MG63 (cell line): ENCODE results near the gene KIF16B. TPM values are rescaled to one million over a fixed set of nuclear protein-coding genes. Genes with fewer than 3 reads are reported as not detected.

Experiments
- DNase-seq: peaks from one replicate; pipeline ENCODE4 v3.0.0-alpha.2; 2020
- H3K27me3 ChIP-seq: fragments of 250-450 bp; sonication (Bioruptor Pico); 2 replicates; pipeline ENCODE4 v1.5.1; 2020; ENCODE audit warnings: mild to moderate bottlenecking, moderate library complexity
- H3K36me3 ChIP-seq: fragments of 250-450 bp; sonication (Bioruptor Pico); 2 replicates; pipeline ENCODE4 v1.5.1; 2020; ENCODE audit warnings: mild to moderate bottlenecking, moderate library complexity
- H3K4me3 ChIP-seq: fragments of 250-450 bp; sonication (Bioruptor Pico); 2 replicates; pipeline ENCODE4 v1.5.1; 2020; ENCODE audit warnings: mild to moderate bottlenecking, moderate library complexity
- H3K9me3 ChIP-seq: fragments of 250-450 bp; sonication (Bioruptor Pico); 2 replicates; pipeline ENCODE4 v1.5.1; 2020; ENCODE audit warnings: mild to moderate bottlenecking, moderate library complexity
- total RNA-seq: library from RNA; depleted of rRNA; stranded (reverse); fragments of >200 nt; shearing (Covaris generic); gene quantifications from 2 replicates; pipeline ENCODE4 v1.2.3, GENCODE V29; 2014; ENCODE audit warnings: low replicate concordance

KIF16B gene
- total RNA-seq, 1 experiment from 2014 or later: 2.9 TPM

DNA sequence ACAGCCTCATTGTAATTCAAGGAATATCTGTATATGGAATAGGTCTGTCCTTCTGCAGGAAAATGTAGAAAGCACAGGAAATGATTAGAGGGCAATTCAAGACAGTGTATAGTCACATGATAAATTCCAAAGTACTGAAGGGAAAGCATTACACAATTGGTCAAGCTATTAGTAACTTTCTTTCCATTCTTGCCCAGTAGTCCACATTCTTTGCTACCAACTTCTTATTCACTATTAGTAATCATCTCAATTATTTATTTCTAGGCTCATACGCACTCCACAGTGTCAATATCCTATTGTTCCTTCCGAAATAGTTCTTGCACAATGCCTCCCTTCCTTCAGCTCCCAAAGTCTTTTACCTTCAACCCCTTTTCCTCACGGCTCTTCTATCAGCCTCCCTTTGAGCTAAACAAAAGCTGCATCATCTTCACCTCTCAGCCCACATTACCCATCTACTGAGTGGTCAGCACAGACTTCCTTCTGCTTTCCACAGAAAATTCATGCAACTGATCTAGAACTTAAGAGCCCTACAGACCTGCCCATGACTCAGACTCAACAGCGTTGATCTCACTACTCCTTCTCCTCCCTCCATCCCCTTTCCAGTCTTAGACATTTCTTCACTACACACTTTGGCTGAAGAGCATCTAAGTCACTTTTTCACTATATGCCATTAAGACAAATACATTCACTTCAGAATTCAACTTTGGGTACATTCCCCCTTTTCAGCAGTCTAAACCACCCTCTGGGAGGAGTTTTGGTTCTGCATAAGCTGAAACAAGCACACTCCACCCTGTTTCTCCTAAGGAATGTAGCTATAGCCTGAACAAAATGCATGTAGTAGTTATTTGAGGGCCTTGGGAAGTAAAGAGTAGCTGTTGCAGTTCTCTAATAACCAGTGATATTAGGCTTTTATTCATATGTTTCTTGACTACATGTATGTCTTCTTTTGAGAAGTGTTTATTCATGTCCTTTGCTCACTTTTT is 157.9 kb downstream of the KIF16B start:
- no peak for DNase-seq
- Histone ChIP-seq H3K9me3 (no peaks in the 10 kb centered on the region), H3K36me3 (no peaks in the 10 kb centered on the region), H3K4me3 (no peak overlapping the region), H3K27me3 (no peaks in the 10 kb centered on the region)

DNA sequence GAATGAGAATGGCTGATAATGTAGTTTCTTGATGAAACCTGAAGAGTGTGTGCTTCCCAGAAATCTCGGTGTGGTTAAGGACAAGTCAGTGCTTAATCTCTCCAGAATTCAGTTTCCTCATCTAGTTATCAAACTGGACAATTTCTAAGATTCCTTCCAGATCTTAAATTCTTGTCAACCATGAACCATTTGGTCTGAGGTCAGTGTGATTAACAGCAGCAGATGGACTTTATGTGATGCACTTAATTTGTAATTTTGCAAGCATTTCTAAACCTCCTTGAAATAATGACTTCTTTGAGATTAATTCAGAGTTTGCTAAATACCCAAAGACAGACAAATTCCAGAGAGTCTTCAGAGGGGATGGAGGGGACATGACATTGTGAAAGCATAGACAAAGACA is 160.3 kb downstream of the KIF16B start:
- H3K27me3 ChIP-seq: no peaks in the 10 kb centered on the region
- H3K4me3 ChIP-seq: no peak overlapping the region
- H3K9me3 ChIP-seq: no peaks in the 10 kb centered on the region
- no peak for DNase-seq
- no peaks in the 10 kb centered on the region for H3K36me3 ChIP-seq

DNA sequence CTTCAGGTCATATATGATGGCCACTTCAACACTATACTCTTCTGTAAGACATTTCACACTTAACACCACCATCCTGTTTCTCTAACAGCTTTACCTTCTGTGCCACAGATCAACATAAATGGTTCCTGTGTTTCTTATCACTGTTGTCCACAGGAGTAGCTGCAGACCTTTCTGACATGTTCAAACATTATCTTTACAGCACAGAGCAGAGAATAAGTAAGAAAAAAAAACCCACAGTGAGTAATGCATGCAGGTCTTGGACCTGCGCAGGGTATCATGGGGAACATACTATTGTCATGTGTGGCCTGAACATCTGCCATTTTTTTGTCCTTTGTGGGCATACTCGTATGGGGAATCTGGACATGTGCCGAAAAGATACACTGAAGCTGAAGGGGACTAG is 161.9 kb downstream of the KIF16B start:
- no peak overlapping the region for H3K4me3 ChIP-seq
- H3K9me3 ChIP-seq: no peaks in the 10 kb centered on the region
- no peak for DNase-seq
- H3K27me3 ChIP-seq: no peaks in the 10 kb centered on the region
- no peaks in the 10 kb centered on the region for H3K36me3 ChIP-seq

DNA sequence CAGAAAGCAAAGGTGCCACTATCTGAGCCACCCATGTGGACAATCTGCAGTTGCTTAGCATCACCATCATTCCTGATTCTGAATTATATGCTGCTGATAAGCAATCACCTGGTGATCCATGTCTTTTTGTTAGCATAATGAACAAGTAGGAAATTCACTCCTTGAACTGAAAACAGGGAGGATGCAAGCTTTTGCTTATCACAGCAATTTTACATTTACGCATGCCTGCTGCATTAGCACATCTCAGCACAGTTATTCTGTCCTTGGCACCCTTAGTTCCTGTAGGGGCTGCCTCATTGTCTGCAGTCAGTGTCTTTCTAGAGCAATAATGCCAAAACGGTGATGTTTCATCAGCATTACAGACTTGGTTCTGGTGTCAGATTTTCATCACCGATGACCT is 162.6 kb downstream of the KIF16B start:
- Histone ChIP-seq H3K4me3 (no peak overlapping the region), H3K36me3 (no peaks in the 10 kb centered on the region), H3K9me3 (no peaks in the 10 kb centered on the region), H3K27me3 (no peaks in the 10 kb centered on the region)
- DNase-seq: no peak

DNA sequence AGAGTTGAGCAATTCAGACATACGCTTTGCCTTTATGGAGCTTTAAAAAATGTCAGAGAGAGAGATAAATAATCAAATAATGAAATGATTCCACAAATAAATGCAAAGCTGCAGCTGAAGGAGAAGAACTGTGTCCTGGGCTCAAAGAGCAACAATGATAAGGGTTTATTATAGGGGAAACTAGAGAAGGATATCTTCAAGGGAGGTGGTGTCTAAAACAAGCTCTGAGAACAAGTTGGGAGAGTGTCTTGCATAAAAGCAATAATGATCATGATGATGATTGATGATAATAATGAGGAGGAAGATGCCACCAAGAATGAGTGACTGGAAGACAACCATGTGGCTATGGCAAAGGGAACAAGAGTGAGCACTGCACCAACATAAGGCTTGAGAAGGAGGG is 164.3 kb downstream of the KIF16B start:
- no peak overlapping the region for H3K4me3 ChIP-seq
- no peaks in the 10 kb centered on the region for H3K9me3 ChIP-seq
- no peak for DNase-seq
- H3K36me3 ChIP-seq: no peaks in the 10 kb centered on the region
- H3K27me3 ChIP-seq: no peaks in the 10 kb centered on the region

DNA sequence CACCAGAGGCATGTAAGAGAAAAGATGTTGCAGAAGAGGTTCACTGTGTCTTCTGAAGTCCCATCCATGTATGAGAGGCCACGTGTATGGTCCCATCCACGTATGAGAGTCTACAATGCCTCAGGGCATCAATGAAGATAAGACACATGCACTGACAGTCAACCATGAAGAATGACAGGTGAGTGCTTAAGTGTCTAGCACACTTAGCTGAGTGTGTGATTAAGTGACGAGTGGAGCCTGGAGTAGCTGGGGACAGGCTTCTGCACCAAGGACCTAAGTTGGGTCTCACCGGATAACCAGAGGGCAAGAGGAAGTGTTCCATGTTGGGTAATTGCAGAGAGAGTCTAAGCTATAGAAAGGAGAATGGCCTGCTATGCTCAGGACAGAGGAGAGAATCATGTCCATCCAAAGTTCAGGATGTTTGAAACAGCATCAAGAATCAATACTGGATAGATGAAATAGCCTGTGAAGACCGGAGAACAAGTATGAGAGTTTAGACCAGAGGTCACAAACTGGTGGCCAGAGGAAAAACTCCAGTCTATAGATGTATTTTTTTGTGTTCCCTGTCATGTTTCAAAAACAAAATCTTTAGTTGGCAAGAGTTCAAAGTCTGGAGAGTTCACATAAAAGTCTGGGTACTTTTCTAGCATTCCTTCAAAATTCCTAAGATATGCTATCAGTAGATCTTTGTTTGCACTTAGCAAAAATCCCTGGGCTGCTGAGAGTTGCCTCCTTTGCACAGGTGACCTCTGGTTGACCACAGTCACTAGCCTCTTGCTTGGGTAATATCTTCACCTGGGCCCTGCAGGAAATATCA is 165.8 kb downstream of the KIF16B start:
- Histone ChIP-seq H3K4me3 (no peak overlapping the region), H3K27me3 (no peaks in the 10 kb centered on the region), H3K9me3 (no peaks in the 10 kb centered on the region), H3K36me3 (no peaks in the 10 kb centered on the region)
- no peak for DNase-seq

DNA sequence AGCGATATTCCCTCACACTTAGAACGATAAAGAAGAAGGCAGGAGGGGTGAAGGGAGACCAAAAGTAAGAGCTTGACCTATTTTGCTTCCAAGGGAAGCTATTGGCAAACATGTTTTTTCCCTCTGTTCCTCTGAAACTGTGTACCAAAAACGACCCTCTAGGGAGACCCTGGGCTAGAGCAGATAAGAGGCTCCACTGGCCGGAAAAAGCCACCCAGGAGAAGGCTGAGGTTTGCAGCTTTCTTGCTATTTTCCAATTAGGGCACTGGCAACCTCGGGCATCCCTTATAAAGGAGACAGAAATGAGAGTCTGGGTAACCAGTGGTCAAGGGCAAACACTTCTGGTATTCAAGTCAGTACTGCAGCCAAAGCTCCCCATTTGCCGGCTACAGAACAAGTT is 168.0 kb downstream of the KIF16B start:
- Histone ChIP-seq H3K27me3 (no peaks in the 10 kb centered on the region), H3K9me3 (no peaks in the 10 kb centered on the region), H3K4me3 (no peak overlapping the region)

DNA sequence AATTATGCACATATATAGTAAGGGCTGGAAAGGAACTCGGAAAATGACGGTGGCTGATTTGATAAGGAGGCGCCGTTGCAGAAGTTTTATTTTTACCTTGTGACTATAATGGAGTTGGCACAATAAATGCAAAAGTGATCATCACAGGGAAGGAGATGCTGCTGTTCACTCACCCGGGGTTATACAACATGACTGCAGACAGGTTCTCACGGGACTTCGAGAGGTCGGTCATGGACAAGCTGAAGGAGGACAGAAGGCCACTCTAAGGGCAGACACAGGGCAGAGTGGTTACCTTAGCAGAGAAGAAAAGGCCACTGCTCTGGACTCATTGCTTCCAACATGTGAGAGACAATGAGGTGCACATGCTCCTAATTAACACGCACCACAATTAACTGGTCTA is 168.6 kb downstream of the KIF16B start:
- Histone ChIP-seq H3K4me3 (no peak overlapping the region), H3K27me3 (no peaks in the 10 kb centered on the region), H3K9me3 (no peaks in the 10 kb centered on the region), H3K36me3 (no peaks in the 10 kb centered on the region)
- DNase-seq: no peak

More for the DNA sequence above, 168.0 kb downstream of the KIF16B start:
- H3K36me3 ChIP-seq: no peaks in the 10 kb centered on the region
- DNase-seq: no peak

DNA sequence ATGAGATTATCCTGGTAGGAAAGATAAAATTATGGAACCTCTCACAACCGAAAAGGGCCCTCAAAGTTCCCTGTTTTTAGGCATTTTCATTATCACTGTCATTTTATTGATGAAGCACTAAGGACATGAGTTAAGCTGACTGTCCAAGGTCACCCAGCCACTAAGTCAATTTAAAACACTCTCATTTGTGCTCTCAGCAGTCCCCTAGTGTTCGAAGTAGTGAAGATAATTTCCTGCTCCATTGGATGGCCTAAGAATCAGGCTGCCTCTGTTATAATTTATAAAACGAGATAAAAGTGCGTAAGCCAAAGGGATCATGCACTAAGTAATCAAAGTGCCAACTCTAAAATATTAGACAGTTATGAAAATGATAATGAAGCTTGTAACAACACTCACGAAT is 169.1 kb downstream of the KIF16B start:
- H3K9me3 ChIP-seq: no peaks in the 10 kb centered on the region
- no peaks in the 10 kb centered on the region for H3K27me3 ChIP-seq
- no peaks in the 10 kb centered on the region for H3K36me3 ChIP-seq
- no peak overlapping the region for H3K4me3 ChIP-seq
- no peak for DNase-seq

DNA sequence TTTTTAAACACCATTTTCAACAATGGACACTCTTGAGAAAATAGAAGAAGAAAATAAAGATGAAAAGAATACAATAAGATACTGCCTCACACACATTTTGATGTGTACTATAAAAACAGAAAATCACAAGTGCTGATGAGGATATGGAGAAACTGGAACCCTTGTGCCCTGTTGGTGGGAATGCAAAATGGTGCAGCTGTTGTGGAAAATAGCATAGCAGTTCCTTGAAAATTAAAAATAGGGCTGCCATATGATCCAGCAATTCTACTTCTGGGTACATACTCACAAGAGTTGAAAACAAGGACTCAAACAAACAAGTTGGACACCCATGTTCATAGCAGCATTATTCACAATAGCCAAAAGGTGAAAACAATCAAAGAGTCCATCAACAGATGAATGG is 173.0 kb downstream of the KIF16B start:
- Histone ChIP-seq H3K9me3 (no peaks in the 10 kb centered on the region), H3K4me3 (no peak overlapping the region), H3K36me3 (no peaks in the 10 kb centered on the region), H3K27me3 (no peaks in the 10 kb centered on the region)
- DNase-seq: no peak

DNA sequence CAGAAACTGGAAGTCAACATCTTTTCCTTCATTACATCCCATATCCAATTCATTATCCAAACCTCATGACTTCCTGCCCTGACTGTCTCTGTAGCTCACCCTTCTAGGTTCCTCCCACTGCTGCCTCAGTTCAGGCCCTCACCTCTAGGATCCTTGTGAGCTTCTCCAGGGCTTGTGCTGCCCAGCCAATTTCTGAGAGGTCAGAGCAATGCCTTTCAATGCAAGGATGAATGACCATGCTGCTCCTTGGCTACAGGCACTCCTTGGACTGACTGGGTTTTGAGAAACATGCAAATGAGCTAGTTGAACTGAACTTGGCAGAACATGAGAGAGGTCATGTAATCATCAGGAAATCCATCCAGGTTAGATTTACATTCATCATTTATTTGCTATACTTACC is 173.4 kb downstream of the KIF16B start:
- Histone ChIP-seq H3K4me3 (no peak overlapping the region), H3K9me3 (no peaks in the 10 kb centered on the region), H3K27me3 (no peaks in the 10 kb centered on the region), H3K36me3 (no peaks in the 10 kb centered on the region)
- no peak for DNase-seq

DNA sequence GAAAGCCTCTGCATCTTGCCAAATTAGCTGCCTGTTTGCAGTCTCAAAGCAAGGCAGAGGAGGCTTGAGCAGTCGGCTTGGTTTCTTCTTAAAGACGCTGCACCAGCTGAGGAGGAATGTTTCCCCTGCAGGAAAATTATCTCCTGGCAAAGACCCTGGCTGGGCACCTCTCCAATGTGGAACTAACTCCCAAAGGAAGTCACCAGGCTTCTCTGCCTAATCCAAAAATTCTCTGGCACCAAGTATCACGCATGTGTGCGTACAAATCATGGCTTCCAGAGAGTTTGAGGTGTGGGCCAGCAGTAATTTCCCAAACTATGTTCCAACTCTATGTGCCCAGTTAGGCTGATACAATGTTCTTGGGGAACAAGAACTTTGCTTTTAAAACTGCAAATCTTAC is 176.2 kb downstream of the KIF16B start:
- Histone ChIP-seq H3K27me3 (no peaks in the 10 kb centered on the region), H3K36me3 (no peaks in the 10 kb centered on the region)
- peak; percentile 66 for DNase-seq

DNA sequence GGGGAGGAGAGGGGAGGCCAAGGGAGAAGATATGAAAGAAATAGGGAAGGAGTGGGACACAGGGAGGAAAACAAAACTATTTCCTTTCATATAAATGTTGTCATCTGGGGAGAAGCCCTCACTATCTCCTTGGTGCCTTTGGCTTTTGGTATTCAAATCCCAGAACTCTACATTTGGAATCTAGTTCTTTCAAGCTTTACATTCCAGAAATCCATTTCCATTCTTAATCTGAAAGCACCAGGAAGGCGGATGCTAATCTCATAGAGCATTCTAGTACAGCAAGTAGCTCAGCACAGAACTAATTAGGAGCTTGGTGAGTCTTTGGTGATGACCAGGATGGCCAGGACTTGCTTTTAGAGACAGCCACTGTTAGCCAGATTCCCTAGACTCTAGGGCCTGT is 177.9 kb downstream of the KIF16B start:
- Histone ChIP-seq H3K9me3 (no peaks in the 10 kb centered on the region), H3K4me3 (no peak overlapping the region), H3K36me3 (no peaks in the 10 kb centered on the region), H3K27me3 (no peaks in the 10 kb centered on the region)
- no peak for DNase-seq

More for the DNA sequence above, 176.2 kb downstream of the KIF16B start:
- H3K9me3 ChIP-seq: no peaks in the 10 kb centered on the region
- H3K4me3 ChIP-seq: no peak overlapping the region

DNA sequence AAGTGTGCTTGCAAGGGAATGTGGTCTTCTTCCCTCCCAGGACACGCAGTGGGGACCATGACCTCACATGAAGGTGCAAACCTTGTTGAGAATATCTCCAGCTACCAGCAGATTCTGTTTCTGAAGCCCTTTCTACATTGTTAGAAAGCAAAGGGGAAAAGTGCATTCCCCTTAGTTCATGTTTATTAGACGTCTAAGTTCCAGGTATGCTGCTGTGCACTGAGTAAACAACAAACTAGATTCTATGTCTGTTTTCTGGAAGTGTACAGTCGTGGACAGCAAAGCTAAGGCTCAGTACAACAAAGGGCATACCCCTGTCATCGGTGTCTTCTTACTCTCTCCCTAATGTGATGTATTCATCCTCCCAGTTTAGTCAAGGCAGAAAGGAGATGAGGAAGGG is 178.5 kb downstream of the KIF16B start:
- Histone ChIP-seq H3K36me3 (no peaks in the 10 kb centered on the region), H3K27me3 (no peaks in the 10 kb centered on the region)
- DNase-seq: no peak

DNA sequence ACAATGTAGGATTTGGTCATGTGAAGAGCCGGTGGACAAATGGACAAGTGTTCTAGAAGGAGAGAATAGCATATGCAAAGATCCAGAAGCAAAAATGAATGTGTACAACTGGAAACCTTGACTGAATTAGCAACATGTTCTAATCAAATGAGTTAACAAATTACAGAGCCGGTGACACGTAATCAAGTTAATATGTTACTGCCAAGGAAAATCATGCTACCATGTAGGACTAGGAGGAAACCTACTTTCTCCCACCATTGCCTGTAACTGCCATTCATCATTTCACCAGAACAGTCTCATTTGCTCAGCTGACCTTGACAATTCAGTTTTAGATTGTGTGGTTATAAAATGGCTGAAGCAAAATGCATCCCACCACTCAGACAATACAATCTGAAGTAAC is 179.4 kb downstream of the KIF16B start:
- no peaks in the 10 kb centered on the region for H3K27me3 ChIP-seq
- H3K4me3 ChIP-seq: no peak overlapping the region
- DNase-seq: no peak
- no peaks in the 10 kb centered on the region for H3K36me3 ChIP-seq
- H3K9me3 ChIP-seq: no peaks in the 10 kb centered on the region

More for the DNA sequence above, 178.5 kb downstream of the KIF16B start:
- Histone ChIP-seq H3K9me3 (no peaks in the 10 kb centered on the region), H3K4me3 (no peak overlapping the region)

DNA sequence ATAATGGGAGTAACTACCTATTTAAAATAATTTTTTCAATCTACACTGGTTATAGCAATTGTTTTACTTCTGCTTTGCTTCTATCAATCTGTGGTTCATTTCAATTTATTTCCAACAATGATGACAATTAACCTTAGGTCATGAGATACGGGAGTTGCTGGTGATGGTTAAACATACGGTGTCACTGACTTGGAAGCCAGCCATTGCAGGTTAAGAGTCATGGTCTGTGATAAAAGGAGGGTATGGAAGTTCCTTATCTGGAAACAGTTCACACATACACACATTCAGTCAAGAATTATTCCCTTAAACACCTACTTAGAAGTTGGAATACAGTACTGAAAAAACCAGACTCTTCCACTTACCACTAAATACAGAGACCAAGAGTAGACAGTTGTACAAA is 180.0 kb downstream of the KIF16B start:
- no peak for DNase-seq
- Histone ChIP-seq H3K9me3 (no peaks in the 10 kb centered on the region), H3K4me3 (no peak overlapping the region), H3K36me3 (no peaks in the 10 kb centered on the region), H3K27me3 (no peaks in the 10 kb centered on the region)

DNA sequence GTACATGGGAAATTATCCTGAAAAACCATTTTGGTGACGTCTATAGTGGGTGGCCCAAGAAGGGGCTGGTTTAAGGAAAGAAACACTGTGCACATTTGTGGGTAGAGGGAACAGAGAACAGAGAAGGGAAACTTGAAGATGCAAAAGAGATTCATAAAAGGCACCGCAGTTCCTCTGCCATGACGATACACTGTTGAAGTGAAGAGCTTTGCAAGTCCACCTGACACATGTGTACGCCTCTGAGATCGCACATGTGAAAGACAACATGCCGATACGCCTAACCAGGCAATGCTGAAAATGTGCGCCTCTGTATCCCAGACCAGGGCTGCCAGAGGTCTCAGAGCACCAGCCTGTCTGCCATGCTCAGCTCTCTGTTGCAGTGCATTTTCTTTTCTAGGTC is 180.9 kb downstream of the KIF16B start:
- H3K36me3 ChIP-seq: no peaks in the 10 kb centered on the region
- no peaks in the 10 kb centered on the region for H3K27me3 ChIP-seq
- H3K9me3 ChIP-seq: no peaks in the 10 kb centered on the region
- H3K4me3 ChIP-seq: no peak overlapping the region
- no peak for DNase-seq
